ENCODE measurements around the gene RELL1.
A peak's percentile ranks its signal among the peaks of the same experiment; 100 is the strongest.
"Not testable (repeated sequence)": the region's sequence is repeated elsewhere in the genome, so short reads cannot be mapped to it uniquely, and the experiment has no call there.

The RELL1 gene

GRCh38 chr4:37693030-37693429 is 6.9 kb upstream of the RELL1 start:
- DNase-seq: no peak

- no peak for DNase-seq
Observed at GRCh38 chr4:37690976-37691375, 4.8 kb upstream of the RELL1 start.

DNA sequence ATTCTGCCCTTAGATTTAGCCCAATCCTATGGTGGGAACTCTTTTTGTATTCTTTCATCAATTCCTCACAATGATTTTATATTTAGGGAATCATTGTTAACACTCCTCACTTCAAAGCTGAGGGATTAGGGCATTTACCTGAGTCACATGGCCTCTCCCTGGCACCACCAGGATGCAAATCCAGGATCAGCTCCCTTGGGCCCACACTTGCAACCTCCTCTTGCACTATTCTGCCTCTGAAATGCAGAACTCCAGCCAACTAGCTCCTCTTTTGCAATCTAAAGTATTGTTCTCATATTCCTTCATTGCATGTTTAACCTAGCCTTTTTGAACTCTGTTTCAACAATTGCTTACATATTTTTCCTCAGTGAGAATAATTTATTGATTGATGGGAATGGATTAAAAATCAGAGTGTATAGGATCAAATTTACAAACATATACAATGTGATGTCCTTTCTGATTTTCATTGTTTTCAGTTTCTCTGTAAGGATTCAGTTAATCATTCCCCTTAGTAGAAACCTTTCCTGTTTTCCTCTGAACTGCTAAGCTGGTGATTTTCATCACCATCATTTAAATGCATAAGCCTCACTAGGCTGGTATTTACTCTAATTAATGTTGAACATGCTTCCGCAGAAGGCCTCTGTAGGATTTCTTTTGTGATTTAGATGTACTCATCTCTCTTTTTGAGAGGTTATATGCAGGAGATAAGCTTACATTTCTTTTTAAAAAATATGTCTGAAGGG is 3.3 kb upstream of the RELL1 start:
- DNase-seq: no peak

DNA sequence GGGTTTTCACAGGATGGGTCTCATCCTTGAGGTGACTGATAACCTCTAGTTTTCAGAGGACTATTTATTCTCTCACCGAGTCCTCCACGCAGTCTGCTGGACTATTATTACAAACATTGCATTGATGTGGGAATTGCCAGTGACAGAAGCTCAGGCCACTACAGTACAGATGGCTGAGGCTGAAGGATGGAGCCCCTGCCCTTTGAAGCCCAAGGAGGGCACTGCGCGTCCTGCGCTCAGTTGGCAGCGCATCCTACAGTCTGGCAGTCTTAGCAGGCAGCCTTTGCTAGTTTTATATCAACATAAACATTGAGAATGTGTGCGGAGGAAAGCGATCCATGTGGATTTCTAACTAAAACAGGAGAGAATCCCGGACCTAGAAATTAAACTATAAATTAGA is 1.5 kb upstream of the RELL1 start:
- DNase-seq: no peak

DNA sequence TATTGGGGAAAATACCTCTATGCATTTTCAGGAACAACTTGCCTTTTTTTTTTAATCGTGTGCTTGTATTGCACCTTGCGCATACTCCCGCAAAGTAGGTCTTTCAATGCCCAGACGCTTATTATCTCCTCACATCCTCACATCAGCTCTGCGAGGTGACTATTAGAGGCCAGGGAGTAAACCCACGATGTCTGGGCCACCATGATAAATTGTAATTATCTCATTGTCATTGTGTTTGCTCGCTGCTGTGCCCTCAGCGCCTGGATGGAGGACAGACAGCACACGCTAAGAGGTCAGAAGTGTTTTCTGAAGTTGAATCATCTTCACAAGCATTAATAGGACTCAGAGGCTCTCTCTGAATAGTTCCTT is 1.0 kb upstream of the RELL1 start:
- DNase-seq: no peak

- peak in 3 of 5 experiments; percentile 15 to 54 (median 23) for DNase-seq
Observed at GRCh38 chr4:37685823-37686372, 278 bp downstream of the RELL1 start.

DNA sequence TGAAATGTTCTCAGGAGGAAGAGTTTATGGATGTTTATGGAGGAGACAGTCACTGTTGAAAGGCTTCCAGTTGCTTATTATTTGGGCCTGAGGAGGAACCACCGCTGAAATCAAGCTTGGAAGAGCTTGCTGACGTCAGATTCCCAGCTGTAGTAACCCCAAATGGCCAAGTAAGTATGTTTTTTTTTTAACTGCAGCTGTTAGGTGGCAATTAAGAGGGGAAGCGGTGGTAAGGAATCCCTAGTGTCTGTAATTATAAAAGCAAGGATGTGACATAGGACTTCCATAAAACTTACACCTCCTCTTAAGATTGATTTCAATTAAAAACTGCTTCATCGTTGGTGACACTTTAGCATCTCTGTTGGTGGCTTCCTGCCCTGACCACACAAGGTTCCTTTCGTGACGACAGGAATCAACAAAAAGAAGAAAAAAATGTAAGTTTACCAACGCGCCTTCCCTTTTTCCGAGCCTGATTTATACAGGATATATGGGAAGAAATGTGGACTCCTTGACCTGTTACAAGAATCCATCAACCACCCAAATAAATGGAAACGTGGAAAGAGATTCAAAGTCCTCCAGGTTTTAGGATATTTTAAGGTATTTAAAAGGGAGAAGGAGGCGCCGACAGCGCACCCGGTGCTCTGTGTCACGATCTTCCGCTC is 884 bp downstream of the RELL1 start:
- DNase-seq: peak in 3 of 5 experiments; percentile 52 to 87 (median 74)

GRCh38 chr4:37684154-37684553 is 2.0 kb downstream of the RELL1 start:
- DNase-seq: no peak

DNA sequence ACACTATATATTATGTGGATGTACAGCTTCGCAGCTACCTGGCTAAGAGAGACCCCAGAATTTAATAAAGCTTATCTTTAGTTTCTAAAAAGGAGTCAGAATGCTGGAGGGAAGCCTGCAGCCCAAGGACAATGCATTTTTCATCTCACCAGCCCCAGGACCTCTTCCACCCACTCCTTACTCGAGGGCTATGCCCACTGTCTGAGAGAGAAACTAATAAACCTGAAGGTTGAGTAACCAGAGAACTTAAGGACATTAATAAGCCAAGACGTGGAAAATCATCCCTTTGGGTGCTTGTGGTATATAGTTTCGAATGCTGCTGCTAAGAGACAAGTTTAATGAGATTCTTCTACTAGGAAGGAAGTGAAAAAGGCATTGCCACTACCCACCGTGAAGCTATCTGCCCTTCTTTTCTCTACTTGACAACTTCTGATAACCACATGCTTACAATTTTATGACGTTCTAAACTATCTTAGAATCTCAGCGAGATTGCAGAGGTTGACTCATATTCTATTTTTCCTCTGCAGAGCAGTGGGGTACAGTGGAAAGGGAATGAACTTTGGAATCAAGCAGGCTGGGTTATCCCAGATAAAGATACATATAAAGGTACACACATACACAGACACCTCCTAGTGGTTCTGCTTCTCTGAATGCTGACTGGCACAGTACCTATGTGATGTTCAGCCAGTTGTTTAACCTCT is 3.3 kb downstream of the RELL1 start:
- peak in 1 of 5 experiments; percentile 85 for DNase-seq

DNA sequence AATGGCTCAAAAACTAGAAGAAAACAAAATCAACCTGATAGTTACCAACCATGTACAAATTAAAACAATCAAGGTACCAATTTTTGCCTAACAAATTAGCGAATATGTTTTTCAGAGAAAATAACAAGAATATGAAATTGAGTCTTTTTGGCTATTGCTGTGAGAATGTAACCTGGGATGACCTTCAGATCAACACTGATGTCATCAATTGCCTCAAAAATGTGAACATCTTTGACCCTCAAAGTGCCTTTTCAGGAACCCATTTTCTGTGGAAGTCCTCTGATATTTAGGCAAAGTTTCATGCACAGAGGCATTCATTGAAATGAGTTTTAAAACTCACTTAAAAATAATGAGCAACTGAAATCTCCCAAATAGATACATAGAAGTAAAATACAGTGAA is 6.1 kb downstream of the RELL1 start:
- no peak for DNase-seq

- no peak for DNase-seq
Observed at GRCh38 chr4:37679301-37679700, 6.9 kb downstream of the RELL1 start.

DNA sequence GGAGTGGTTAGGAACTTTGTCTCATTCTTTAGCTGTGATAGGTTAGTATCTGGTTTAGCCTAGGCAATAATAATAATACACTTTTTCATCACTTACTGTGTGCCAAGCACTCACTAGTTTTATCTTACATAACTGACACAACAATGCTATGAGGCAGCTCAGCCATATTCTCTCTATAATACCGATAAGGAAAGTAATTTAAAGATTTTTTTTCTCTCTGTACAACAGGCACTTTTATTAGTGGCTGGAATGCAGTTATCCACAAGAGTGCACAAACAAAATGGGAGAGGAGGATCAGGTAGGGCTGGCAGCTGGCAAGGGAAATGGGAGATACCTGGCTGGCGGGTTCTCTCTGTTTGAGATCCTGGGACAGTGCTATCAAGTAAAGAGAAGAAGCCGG is 7.6 kb downstream of the RELL1 start:
- DNase-seq: no peak

DNA sequence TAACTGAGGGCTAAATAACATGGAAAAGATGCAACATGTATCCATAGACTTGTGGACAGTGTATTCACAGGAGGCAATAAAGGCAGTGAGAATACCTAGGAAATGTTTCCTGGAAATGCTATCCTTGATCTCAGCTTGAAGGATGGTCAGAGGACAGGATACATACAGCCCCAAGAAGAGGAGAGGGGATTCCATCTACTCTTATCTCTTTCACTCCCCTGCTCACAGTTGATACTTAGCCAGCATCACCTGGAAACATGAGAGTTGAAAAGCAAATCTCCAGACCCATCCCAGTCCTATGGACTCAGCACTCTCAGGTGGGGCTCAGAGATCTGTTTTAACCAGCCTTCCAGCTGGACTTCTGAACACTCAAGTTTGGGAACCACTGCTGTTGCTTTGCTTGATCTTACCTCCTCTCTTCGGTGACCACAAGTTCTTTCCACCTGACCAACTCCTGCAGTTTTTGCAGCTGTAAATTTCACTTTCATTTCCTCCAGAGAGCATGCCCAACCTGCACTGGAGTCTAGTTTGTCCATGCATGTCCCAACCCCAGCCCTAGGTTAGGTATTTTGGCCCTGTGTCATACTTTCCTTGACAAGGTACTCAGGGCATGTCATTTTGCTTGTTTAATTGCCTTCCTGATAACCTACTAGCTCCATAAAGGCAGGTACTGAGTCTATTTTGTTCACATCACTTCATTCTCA is 10.4 kb downstream of the RELL1 start:
- DNase-seq: peak in 1 of 5 experiments; percentile 64

DNA sequence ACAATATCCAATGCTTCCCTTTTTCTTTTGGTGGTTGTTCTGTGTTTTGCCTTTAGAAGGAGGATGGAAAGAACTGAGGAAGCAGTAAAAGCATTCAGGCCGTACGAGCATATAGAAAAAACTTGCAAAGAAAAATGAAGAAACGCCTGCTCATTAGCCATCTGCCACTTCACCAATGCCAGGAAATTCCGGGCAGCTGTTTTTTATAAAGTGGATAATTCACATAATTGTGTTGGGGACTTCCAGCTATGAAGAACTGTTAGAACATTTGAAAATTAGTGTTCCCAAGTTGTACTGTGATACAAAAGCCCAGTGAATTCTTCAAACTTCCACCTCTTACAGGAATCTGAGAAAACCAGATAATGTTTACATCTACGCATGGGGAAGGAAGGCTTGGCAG is 11.7 kb downstream of the RELL1 start:
- no peak for DNase-seq

DNA sequence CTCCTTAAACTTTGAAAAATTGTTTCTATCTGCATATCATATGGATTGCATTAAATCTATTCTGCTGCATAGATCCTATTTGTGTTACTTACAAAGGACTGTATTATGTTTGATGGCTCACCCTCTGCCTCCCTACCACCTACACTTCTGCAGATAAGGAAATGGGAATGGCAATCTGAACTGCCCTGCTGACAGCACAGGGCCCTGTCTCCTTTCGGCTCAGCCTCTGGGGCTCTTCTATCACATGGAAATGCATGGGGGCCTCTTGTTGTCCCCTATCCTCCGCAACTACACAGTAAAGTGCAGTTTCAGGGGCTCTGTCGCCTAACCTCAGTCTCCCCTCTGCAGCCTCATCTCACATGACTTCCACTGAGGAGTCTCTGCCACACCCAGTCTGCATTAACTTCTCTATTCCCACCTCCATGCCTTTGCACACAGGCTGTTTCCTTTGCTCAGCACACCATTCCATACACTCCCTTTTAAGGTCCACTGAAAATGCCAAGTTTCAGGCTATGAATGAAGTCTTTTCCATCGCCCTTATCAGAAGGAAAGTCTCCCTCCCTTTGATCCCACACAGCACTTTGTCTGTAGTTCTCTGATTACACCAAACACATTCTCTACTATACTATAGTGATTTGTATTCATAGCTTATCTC is 12.5 kb downstream of the RELL1 start:
- DNase-seq: no peak

DNA sequence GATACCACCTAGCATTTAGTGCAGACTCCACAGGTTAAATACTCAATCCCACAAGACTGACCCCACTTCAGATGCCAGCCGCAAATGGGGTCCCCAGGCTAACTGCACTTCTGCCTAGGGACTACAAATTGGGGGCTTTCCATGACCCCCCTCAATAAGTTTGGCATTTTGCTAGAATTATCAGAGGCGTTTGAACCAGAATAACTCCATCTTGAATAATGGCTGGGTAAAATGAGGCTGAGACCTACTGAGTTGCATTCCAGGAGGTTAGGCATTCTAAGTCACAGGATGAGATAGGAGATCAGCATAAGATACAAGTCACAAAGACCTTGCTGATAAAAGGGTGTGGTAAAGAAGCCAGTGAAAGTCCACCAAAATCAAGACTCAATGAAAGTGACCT is 15.1 kb downstream of the RELL1 start:
- DNase-seq: no peak

GRCh38 chr4:37670249-37670648 is 15.9 kb downstream of the RELL1 start:
- no peak for DNase-seq

GRCh38 chr4:37669124-37669523 is 17.1 kb downstream of the RELL1 start:
- not testable (repeated sequence) for DNase-seq

DNA sequence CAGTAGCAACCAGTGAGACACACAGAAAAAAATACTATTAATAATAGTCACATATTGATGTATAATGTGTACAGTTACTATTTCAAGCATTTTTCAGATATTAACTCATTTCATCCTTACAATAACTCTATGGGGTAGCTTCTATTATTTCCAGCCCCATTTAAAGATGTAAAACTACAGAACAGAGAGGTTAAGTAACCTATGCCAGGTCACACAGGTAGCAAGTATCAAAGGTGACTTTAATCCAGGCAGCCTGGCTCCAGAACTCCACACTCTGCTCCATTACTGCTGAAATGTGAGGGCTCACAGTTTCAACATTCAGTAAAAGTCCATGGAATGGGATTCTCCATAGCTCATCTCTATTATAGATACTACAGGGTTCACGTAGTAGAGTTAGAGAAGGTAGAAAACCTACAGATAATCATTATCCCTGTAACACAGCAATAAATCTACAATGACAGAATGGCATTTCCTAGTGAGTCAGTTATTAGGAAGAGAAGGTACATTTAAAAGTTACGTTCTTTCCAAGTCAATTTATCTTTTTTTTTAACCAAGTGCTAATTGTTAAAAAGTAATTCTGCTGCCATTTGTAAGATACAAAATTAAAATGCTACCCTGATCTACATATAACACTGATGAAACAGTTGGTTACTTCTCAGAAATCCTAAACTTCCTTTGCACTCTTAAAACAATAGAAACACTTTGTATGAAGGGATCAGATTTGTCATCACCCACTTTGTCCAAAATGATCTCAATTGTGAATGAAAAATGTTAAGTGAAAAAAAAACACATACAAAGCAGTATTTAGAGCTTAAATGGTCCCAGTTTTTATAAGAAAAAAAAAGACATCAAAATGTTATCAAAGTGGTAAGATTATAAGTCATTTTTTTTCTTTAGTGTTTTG is 18.7 kb downstream of the RELL1 start:
- no peak for DNase-seq

- peak in 1 of 5 experiments; percentile 44 for DNase-seq
Observed at GRCh38 chr4:37666625-37667071, 19.5 kb downstream of the RELL1 start.

Measured in T-helper 2 cell (primary cell).